Right atrium auricular region (tissue), 2 donors: ENCODE measurements around the gene CDH24. TPM values are rescaled to one million over a fixed set of nuclear protein-coding genes. Genes with fewer than 3 reads are reported as not detected.

Source experiments
- DNase-seq: peaks from one replicate; pipeline ENCODE4 v3.0.0-alpha.2; 2019; ENCODE audit warnings: low spot score
- H3K27ac ChIP-seq, 2 donors: fragments of 200-600 bp; sonication (generic); 1 replicate in 1 of 2; 2 replicates in 1 of 2; pipeline ENCODE4 v1.5.1; 2016 to 2019
- H3K27me3 ChIP-seq, 2 donors: fragments of 200-600 bp; sonication (generic); one replicate each; pipeline versions ENCODE4 v1.5.1 to v1.6.0; 2017 to 2019
- H3K36me3 ChIP-seq: fragments of 200-600 bp; sonication (generic); one replicate; pipeline ENCODE4 v1.5.1; 2016
- H3K4me1 ChIP-seq, 2 donors: fragments of 200-600 bp; sonication (generic); one replicate each; pipeline versions ENCODE4 v1.5.1 to v1.6.0; 2017 to 2019
- H3K4me3 ChIP-seq, 2 donors: fragments of 200-600 bp; sonication (generic); 1 replicate in 1 of 2; 2 replicates in 1 of 2; pipeline ENCODE4 v1.5.1; 2017 to 2019; ENCODE audit warnings: mild to moderate bottlenecking in 1 of 2, moderate library complexity in 1 of 2
- H3K9me3 ChIP-seq, 2 donors: fragments of 200-600 bp; sonication (generic); one replicate each; pipeline ENCODE4 v1.5.1; 2019
- total RNA-seq, 2 donors: library from RNA; depleted of rRNA; stranded (reverse); fragments of >200 nt; gene quantifications; one replicate each; pipeline ENCODE4 v1.1.0, GENCODE V29; 2016
- TF ChIP-seq, protein P1 (sequence below), 2 donors: fragments of 200-600 bp; sonication (generic); IDR thresholded peaks; one replicate each; pipeline ENCODE4 v1.5.1; 2019; ENCODE audit warnings: antibody characterized with exemption in 2 of 2

The CDH24 gene
- total RNA-seq, 2 donors from 2014 or later: 1.3 to 1.4 TPM

- peak; percentile 87 for DNase-seq
- no peak overlapping the region for H3K4me3 ChIP-seq
- H3K27ac ChIP-seq: no peak overlapping the region
- no peaks in the 10 kb centered on the region for H3K27me3 ChIP-seq
- no peaks in the 10 kb centered on the region for H3K9me3 ChIP-seq
- peaks cover 64% of the 10 kb centered on the region for H3K36me3 ChIP-seq
- peaks cover 0 to 35% of the 10 kb centered on the region in 2 donors for H3K4me1 ChIP-seq
- TF ChIP-seq, protein P1, sequence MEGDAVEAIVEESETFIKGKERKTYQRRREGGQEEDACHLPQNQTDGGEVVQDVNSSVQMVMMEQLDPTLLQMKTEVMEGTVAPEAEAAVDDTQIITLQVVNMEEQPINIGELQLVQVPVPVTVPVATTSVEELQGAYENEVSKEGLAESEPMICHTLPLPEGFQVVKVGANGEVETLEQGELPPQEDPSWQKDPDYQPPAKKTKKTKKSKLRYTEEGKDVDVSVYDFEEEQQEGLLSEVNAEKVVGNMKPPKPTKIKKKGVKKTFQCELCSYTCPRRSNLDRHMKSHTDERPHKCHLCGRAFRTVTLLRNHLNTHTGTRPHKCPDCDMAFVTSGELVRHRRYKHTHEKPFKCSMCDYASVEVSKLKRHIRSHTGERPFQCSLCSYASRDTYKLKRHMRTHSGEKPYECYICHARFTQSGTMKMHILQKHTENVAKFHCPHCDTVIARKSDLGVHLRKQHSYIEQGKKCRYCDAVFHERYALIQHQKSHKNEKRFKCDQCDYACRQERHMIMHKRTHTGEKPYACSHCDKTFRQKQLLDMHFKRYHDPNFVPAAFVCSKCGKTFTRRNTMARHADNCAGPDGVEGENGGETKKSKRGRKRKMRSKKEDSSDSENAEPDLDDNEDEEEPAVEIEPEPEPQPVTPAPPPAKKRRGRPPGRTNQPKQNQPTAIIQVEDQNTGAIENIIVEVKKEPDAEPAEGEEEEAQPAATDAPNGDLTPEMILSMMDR (IDR thresholded peaks at IDR 0.05): peak; percentile 94 to 98
Observed at GRCh38 chr14:23068789-23069412, 11.6 kb upstream of the CDH24 start.

DNA sequence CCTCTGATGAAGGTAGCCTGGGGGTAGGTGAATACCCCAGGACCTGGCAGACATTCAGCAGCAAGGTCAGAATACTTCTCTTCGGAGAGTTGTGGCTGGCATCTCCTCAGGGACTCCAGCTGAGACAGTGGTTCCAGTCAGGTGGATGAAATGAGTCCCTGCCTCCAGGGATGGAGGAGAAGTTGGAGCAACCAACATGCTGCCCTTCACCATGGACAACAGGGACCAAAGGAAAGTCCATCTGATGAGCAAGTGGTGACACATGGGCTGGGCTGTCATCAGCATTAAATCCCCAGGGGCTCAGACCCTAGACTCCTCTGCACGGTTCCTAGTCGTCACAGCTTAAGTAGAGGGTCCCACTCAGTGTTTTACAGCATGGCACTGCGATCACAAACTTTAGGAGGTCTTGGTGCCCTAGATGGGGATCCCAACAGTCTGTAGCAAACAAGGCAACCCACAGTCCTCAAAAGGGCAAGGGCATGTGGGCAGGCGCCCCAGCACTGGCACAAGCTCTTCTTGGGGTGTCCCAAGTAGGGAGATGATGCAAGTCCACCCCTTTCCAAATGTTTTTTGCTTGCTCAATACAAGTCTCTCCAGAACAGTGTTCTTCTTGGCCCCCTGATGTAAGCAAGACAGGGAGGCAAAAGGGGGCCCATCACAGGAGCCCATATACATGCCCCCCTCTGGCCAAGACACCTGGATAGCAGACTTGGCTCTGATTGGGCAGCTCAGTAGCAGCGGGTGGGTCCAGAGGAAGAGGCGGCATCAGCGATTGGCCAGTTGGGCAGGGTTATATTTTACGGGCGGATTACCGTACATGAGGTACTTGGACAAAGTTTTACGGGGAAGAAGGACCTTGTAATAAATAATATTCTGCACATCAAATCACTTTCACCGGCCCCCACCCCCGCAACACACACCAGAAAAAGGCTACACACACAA lies 10.8 kb upstream of the CDH24 start:
- H3K36me3 ChIP-seq: peaks cover 64% of the 10 kb centered on the region
- H3K4me3 ChIP-seq: no peak overlapping the region
- no peaks in the 10 kb centered on the region for H3K27me3 ChIP-seq
- no peaks in the 10 kb centered on the region for H3K9me3 ChIP-seq
- peaks cover 0 to 34% of the 10 kb centered on the region in 2 donors for H3K4me1 ChIP-seq
- TF ChIP-seq, protein P1 (IDR thresholded peaks at IDR 0.05): no peak
- no peak for DNase-seq
- H3K27ac ChIP-seq: no peak overlapping the region

- Histone ChIP-seq H3K27ac (no peak overlapping the region), H3K4me1 (peaks cover 0 to 32% of the 10 kb centered on the region in 2 donors), H3K9me3 (no peaks in the 10 kb centered on the region), H3K4me3 (no peak overlapping the region), H3K36me3 (peaks cover 64% of the 10 kb centered on the region), H3K27me3 (no peaks in the 10 kb centered on the region)
- TF ChIP-seq, protein P1 (IDR thresholded peaks at IDR 0.05): no peak
- peak; percentile 55 for DNase-seq
Observed at GRCh38 chr14:23066855-23067744, 9.8 kb upstream of the CDH24 start.

- peak; percentile 50 for DNase-seq
- Histone ChIP-seq H3K4me1 (peaks cover 0 to 30% of the 10 kb centered on the region in 2 donors), H3K27ac (no peak overlapping the region), H3K4me3 (no peak overlapping the region), H3K27me3 (no peaks in the 10 kb centered on the region), H3K9me3 (no peaks in the 10 kb centered on the region), H3K36me3 (peaks cover 70% of the 10 kb centered on the region)
- TF ChIP-seq, protein P1 (IDR thresholded peaks at IDR 0.05): no peak
Observed at GRCh38 chr14:23066368-23066767, 9.0 kb upstream of the CDH24 start.

- Histone ChIP-seq H3K36me3 (peaks cover 96% of the 10 kb centered on the region), H3K27ac (no peak overlapping the region), H3K27me3 (no peaks in the 10 kb centered on the region), H3K9me3 (no peaks in the 10 kb centered on the region), H3K4me1 (peaks cover 0 to 19% of the 10 kb centered on the region in 2 donors), H3K4me3 (no peak overlapping the region)
- TF ChIP-seq, protein P1 (IDR thresholded peaks at IDR 0.05): no peak
- DNase-seq: no peak
Observed at GRCh38 chr14:23063601-23064000, 6.3 kb upstream of the CDH24 start.
